Activated CD8-positive, alpha-beta T cell treated with anti-CD3 and anti-CD28 coated beads for 36 hours (primary cell): Measurements from ENCODE around the gene TNIP1. TPM values are rescaled to one million over a fixed set of nuclear protein-coding genes. Genes with fewer than 3 reads are reported as not detected.
A peak's percentile ranks its signal among the peaks of the same experiment; 100 is the strongest.

Experiments
- ATAC-seq: fragments of 200-7000 bp; cut with Tn5 transposase; one replicate; pipeline ENCODE4 v1.10.0; 2021; ENCODE audit warnings: mild to moderate bottlenecking, moderate library complexity
- CTCF ChIA-PET: fragments of 350-600 bp; sonication (Branson Sonifier 250); formaldehyde crosslinking; loops from one replicate; lab custom pipeline; 2021; ENCODE audit warnings: antibody characterized with exemption; lab: Charles Lee
- POLR2A ChIA-PET: fragments of 350-600 bp; sonication (Branson Sonifier 250); formaldehyde crosslinking; loops from one replicate; lab custom pipeline; 2021; ENCODE audit warnings: antibody characterized with exemption; lab: Charles Lee
- DNase-seq: peaks from one replicate; pipeline ENCODE4 v3.0.0-alpha.2; 2020
- H3K27ac Mint-ChIP-seq: one replicate; pipeline ENCODE4 v1.8.0; 2021; ENCODE audit warnings: mild to moderate bottlenecking, mixed read lengths
- H3K27me3 Mint-ChIP-seq: one replicate; pipeline ENCODE4 v1.8.0; 2021; ENCODE audit warnings: mixed read lengths
- H3K36me3 Mint-ChIP-seq: one replicate; pipeline ENCODE4 v1.8.0; 2021; ENCODE audit warnings: low read depth, mixed read lengths
- H3K4me1 Mint-ChIP-seq: one replicate; pipeline ENCODE4 v1.8.0; 2021; ENCODE audit warnings: low read depth, mixed read lengths
- H3K4me3 Mint-ChIP-seq: one replicate; pipeline ENCODE4 v1.8.0; 2021; ENCODE audit warnings: mild to moderate bottlenecking, moderate library complexity, mixed read lengths
- H3K9me3 Mint-ChIP-seq: one replicate; pipeline ENCODE4 v1.8.0; 2021; ENCODE audit warnings: mixed read lengths
- CTCF ChIP-seq: fragments of 200-600 bp; IDR thresholded peaks from one replicate; pipeline ENCODE4 v1.8.0; 2022; ENCODE audit warnings: antibody characterized with exemption, mild to moderate bottlenecking
- intact Hi-C: fragments of 100-400 bp; cut with micrococcal nuclease; formaldehyde crosslinking; loops from one replicate; pipeline ENCODE4 v1.10.0; 2022
- total RNA-seq, 2 experiments: library from RNA; stranded (reverse); gene quantifications; one replicate each; pipeline ENCODE4 v1.2.3, GENCODE V29; 2021

Gene TNIP1
- total RNA-seq, 2 experiments from 2014 or later: 222 TPM

GRCh38 chr5:151126199-151126645 lies 45.4 kb upstream of the TNIP1 start:
- Mint-ChIP-seq H3K27ac (peak overlapping the region; percentile 96), H3K4me1 (peaks cover 73% of the 10 kb centered on the region), H3K27me3 (no peaks in the 10 kb centered on the region), H3K9me3 (no peaks in the 10 kb centered on the region), H3K36me3 (peaks cover 89% of the 10 kb centered on the region), H3K4me3 (peak overlapping the region; percentile 18)
- POLR2A ChIA-PET: interaction anchor here (0.7 to 3.6 kb wide), 18 partner anchors 8 to 77 kb away, joined by 3 to 16 read pairs (median 4); partner anchors contain the start of gene ANXA6
- peak; percentile 79 for DNase-seq
- ATAC-seq: peak; percentile 27
- CTCF ChIA-PET: interaction anchor here (0.6 to 9.4 kb wide), 52 partner anchors 11 to 337 kb away, joined by 3 to 413 read pairs (median 5); partner anchors contain the start of genes ANXA6, GM2A and TNIP1
- intact Hi-C loops: loop anchor here (1.0 kb wide), 1 partner anchor 39 kb away; no protein-coding TSS in a partner anchor
- TF ChIP-seq CTCF: peak; percentile 90

GRCh38 chr5:151125421-151125820 lies 44.6 kb upstream of the TNIP1 start:
- POLR2A ChIA-PET: interaction anchor here (0.6 to 3.6 kb wide), 18 partner anchors 9 to 113 kb away, joined by 3 to 16 read pairs (median 4); partner anchors contain the start of gene ANXA6
- no peaks in the 10 kb centered on the region for H3K9me3 Mint-ChIP-seq
- intact Hi-C loops: no loop called here
- peak; percentile 29 for ATAC-seq
- peak overlapping the region; percentile 96 for H3K27ac Mint-ChIP-seq
- DNase-seq: peak; percentile 59
- TF ChIP-seq CTCF: no peak
- no peaks in the 10 kb centered on the region for H3K27me3 Mint-ChIP-seq
- H3K4me1 Mint-ChIP-seq: peaks cover 69% of the 10 kb centered on the region
- peak overlapping the region; percentile 57 for H3K4me3 Mint-ChIP-seq
- H3K36me3 Mint-ChIP-seq: peaks cover 88% of the 10 kb centered on the region
- CTCF ChIA-PET: interaction anchor here (0.6 to 9.4 kb wide), 50 partner anchors 10 to 336 kb away, joined by 3 to 413 read pairs (median 6); partner anchors contain the start of genes ANXA6, GM2A and TNIP1

GRCh38 chr5:151123897-151124751 lies 43.3 kb upstream of the TNIP1 start:
- Mint-ChIP-seq H3K27ac (peak overlapping the region; percentile 96), H3K27me3 (no peaks in the 10 kb centered on the region), H3K9me3 (no peaks in the 10 kb centered on the region), H3K4me3 (peak overlapping the region; percentile 51), H3K4me1 (peaks cover 62% of the 10 kb centered on the region), H3K36me3 (peaks cover 88% of the 10 kb centered on the region)
- no peak for TF ChIP-seq CTCF
- peak; percentile 89 for DNase-seq
- intact Hi-C loops: no loop called here
- CTCF ChIA-PET: interaction anchor here (1.0 to 9.4 kb wide), 12 partner anchors 9 to 116 kb away, joined by 4 to 413 read pairs (median 21); no protein-coding TSS in a partner anchor
- POLR2A ChIA-PET: interaction anchor here (1.0 to 3.6 kb wide), 9 partner anchors 11 to 72 kb away, joined by 3 to 12 read pairs (median 4); partner anchors contain the start of gene ANXA6
- peak; percentile 74 for ATAC-seq

GRCh38 chr5:151122828-151123227 lies 42.0 kb upstream of the TNIP1 start:
- no peak for TF ChIP-seq CTCF
- H3K4me3 Mint-ChIP-seq: no peak overlapping the region
- no peaks in the 10 kb centered on the region for H3K9me3 Mint-ChIP-seq
- ChIA-PET CTCF (interaction anchor here (0.9 to 9.4 kb wide), 7 partner anchors 8 to 75 kb away, joined by 3 to 413 read pairs (median 5); partner anchors contain the start of gene ANXA6), POLR2A (interaction anchor here (1.0 to 3.6 kb wide), 6 partner anchors 12 to 71 kb away, joined by 3 to 12 read pairs (median 3); no protein-coding TSS in a partner anchor)
- ATAC-seq (no peak), DNase-seq (no peak)
- peaks cover 80% of the 10 kb centered on the region for H3K36me3 Mint-ChIP-seq
- H3K4me1 Mint-ChIP-seq: peaks cover 51% of the 10 kb centered on the region
- intact Hi-C loops: no loop called here
- no peaks in the 10 kb centered on the region for H3K27me3 Mint-ChIP-seq
- peak overlapping the region; percentile 96 for H3K27ac Mint-ChIP-seq
